ENCODE data around the gene LRRC45. TPM values are rescaled to one million over a fixed set of nuclear protein-coding genes. Genes with fewer than 3 reads are reported as not detected.

The LRRC45 gene
- total and polyA plus RNA-seq, 2 donors (not counting 1 experiment from before 2014, with no cell fraction given) = 2.3 to 9.9 TPM

DNA sequence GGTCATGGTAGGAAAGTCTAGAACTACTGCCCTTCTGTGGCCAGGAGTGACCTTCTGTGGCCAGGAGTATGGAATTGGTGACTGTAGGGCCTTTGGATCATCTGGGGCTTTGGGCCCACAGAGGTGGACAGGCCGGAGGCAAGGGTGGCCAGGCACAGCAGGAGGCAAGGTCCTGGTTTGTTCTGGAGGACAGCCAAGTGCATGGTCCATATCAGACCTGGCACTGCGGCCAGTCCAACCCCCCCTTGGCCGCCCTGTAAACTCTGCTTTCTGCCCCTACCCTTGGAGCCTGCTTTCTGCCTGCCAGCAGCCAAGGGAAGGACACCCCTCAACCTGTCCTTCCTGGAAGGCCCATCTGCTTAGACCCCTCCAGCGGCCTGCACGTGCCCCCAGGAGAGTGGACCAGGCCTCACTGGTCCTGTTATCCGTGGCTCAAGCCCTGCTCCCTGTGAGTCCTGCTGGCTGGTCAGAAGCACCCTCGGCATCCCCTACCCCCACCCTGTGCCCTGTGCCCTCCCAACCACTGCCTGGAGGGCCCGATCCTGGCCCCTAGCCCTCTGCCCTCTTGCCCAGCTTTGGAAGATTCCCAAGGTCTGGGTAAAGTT lies 16.7 kb downstream of the LRRC45 start:
- H3K9ac ChIP-seq (ENCODE audit: insufficient read depth, low read length) = no peak overlapping the region
- H3K4me3 ChIP-seq (replicated peaks in 1 of 4; ENCODE audit: control extremely low read depth in 1 of 4, insufficient read depth in 1 of 4, low read depth in 3 of 4, low read length in 4 of 4) = no peak overlapping the region
- no peak overlapping the region for H3K27ac ChIP-seq (ENCODE audit: insufficient read depth, low read length)
- no peaks in the 10 kb centered on the region for H3K36me3 ChIP-seq (ENCODE audit: control insufficient read depth, insufficient read depth, low read length)
- TF ChIP-seq, protein P1, sequence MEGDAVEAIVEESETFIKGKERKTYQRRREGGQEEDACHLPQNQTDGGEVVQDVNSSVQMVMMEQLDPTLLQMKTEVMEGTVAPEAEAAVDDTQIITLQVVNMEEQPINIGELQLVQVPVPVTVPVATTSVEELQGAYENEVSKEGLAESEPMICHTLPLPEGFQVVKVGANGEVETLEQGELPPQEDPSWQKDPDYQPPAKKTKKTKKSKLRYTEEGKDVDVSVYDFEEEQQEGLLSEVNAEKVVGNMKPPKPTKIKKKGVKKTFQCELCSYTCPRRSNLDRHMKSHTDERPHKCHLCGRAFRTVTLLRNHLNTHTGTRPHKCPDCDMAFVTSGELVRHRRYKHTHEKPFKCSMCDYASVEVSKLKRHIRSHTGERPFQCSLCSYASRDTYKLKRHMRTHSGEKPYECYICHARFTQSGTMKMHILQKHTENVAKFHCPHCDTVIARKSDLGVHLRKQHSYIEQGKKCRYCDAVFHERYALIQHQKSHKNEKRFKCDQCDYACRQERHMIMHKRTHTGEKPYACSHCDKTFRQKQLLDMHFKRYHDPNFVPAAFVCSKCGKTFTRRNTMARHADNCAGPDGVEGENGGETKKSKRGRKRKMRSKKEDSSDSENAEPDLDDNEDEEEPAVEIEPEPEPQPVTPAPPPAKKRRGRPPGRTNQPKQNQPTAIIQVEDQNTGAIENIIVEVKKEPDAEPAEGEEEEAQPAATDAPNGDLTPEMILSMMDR (conservative IDR thresholded peaks at IDR 0.05 in 1 of 2, IDR thresholded peaks at IDR 0.05 in 1 of 2; ENCODE audit: low read depth in 1 of 2, low read length in 2 of 2) = no peak
- TF ChIP-seq EZH2 (IDR thresholded peaks at IDR 0.05; ENCODE audit: low read length, missing control alignments) = no peak
- no peaks in the 10 kb centered on the region for H3K27me3 ChIP-seq (ENCODE audit: control insufficient read depth, insufficient read depth, low read length)
- no peaks in the 10 kb centered on the region for H3K9me3 ChIP-seq (ENCODE audit: control insufficient read depth, insufficient read depth, low read depth, low read length)
- peaks cover 4% of the 10 kb centered on the region for H3K4me1 ChIP-seq (ENCODE audit: control insufficient read depth, extremely low read depth, insufficient read depth, low read length)
- DNase-seq (ENCODE audit: low read depth in 2 of 2) = no peak
- no peak overlapping the region for H2AFZ ChIP-seq (ENCODE audit: low read length)
- H4K20me1 ChIP-seq (ENCODE audit: control insufficient read depth, extremely low read depth, insufficient read depth, low read length) = no peaks in the 10 kb centered on the region
- no peak overlapping the region for H3K4me2 ChIP-seq (ENCODE audit: extremely low read depth, insufficient read depth, low read length)
- H3K79me2 ChIP-seq (ENCODE audit: control insufficient read depth, insufficient read depth, low read length) = no peaks in the 10 kb centered on the region

DNA sequence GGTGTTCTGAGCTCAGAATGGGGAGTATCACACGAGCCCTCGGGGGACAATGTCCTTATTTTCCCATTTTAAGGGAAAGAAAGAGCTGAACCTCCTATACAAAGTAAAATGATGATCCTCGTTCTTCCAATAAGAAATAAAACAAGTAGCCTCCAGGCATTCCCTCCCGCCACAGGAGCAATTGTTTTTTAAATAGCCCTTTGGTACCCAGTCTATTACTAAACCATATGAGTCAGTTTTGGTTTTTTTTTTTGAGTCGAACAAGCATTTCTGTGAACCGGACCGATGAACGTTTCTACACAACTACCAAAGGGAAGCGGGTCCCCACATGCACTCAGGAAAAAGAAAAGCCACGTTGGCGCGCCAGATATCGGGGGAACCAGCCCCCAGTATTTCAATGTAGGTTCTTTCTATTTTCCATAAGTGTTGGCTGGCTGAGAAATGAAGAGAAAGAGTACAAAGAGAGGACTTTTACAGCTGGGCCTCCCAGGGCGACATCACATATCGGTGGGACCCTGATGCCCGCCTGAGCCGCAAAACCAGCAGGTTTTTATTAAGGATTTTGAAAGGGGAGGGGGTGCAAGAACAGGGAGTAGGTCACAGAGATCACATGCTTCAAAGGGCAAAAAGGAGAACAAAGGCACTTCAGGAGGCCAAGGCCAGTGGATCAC lies 18.2 kb downstream of the LRRC45 start:
- Histone ChIP-seq H3K9ac (ENCODE audit: insufficient read depth, low read length) (no peak overlapping the region), H2AFZ (ENCODE audit: low read length) (no peak overlapping the region), H3K27ac (ENCODE audit: insufficient read depth, low read length) (no peak overlapping the region), H3K4me3 (replicated peaks in 1 of 4; ENCODE audit: control extremely low read depth in 1 of 4, insufficient read depth in 1 of 4, low read depth in 3 of 4, low read length in 4 of 4) (no peak overlapping the region), H4K20me1 (ENCODE audit: control insufficient read depth, extremely low read depth, insufficient read depth, low read length) (no peaks in the 10 kb centered on the region), H3K79me2 (ENCODE audit: control insufficient read depth, insufficient read depth, low read length) (no peaks in the 10 kb centered on the region), H3K27me3 (ENCODE audit: control insufficient read depth, insufficient read depth, low read length) (no peaks in the 10 kb centered on the region), H3K4me1 (ENCODE audit: control insufficient read depth, extremely low read depth, insufficient read depth, low read length) (peaks cover 4% of the 10 kb centered on the region), H3K4me2 (ENCODE audit: extremely low read depth, insufficient read depth, low read length) (no peak overlapping the region), H3K9me3 (ENCODE audit: control insufficient read depth, insufficient read depth, low read depth, low read length) (no peaks in the 10 kb centered on the region), H3K36me3 (ENCODE audit: control insufficient read depth, insufficient read depth, low read length) (no peaks in the 10 kb centered on the region)
- DNase-seq (ENCODE audit: low read depth in 2 of 2) = peak in 1 of 2 donors; percentile 35
- TF ChIP-seq, protein P1 (conservative IDR thresholded peaks at IDR 0.05 in 1 of 2, IDR thresholded peaks at IDR 0.05 in 1 of 2; ENCODE audit: low read depth in 1 of 2, low read length in 2 of 2) = no peak
- TF ChIP-seq EZH2 (IDR thresholded peaks at IDR 0.05; ENCODE audit: low read length, missing control alignments) = no peak

DNA sequence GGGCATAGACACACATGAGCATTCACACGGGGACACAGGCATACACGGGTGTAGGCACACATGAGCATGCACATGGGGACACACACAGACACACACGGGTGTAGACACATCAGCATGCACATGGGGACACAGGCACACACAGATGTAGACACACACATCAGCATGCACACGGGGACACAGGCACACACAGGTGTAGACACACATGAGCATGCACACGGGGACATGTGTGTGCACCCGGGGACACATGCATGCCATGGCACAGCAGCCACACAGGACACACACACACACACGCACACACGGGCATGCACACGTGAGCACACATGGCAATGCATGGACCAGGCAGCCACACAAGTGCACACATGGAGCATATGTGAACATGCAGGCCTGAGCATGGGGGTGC lies 19.5 kb downstream of the LRRC45 start:
- H3K9ac ChIP-seq (ENCODE audit: insufficient read depth, low read length) = no peak overlapping the region
- H3K79me2 ChIP-seq (ENCODE audit: control insufficient read depth, insufficient read depth, low read length) = no peaks in the 10 kb centered on the region
- peaks cover 3% of the 10 kb centered on the region for H3K36me3 ChIP-seq (ENCODE audit: control insufficient read depth, insufficient read depth, low read length)
- no peak for DNase-seq (ENCODE audit: low read depth in 2 of 2)
- no peak overlapping the region for H3K27ac ChIP-seq (ENCODE audit: insufficient read depth, low read length)
- no peaks in the 10 kb centered on the region for H4K20me1 ChIP-seq (ENCODE audit: control insufficient read depth, extremely low read depth, insufficient read depth, low read length)
- H2AFZ ChIP-seq (ENCODE audit: low read length) = no peak overlapping the region
- peaks cover 2% of the 10 kb centered on the region for H3K4me1 ChIP-seq (ENCODE audit: control insufficient read depth, extremely low read depth, insufficient read depth, low read length)
- no peak overlapping the region for H3K4me2 ChIP-seq (ENCODE audit: extremely low read depth, insufficient read depth, low read length)
- no peak overlapping the region for H3K4me3 ChIP-seq (replicated peaks in 1 of 4; ENCODE audit: control extremely low read depth in 1 of 4, insufficient read depth in 1 of 4, low read depth in 3 of 4, low read length in 4 of 4)
- no peaks in the 10 kb centered on the region for H3K9me3 ChIP-seq (ENCODE audit: control insufficient read depth, insufficient read depth, low read depth, low read length)
- no peaks in the 10 kb centered on the region for H3K27me3 ChIP-seq (ENCODE audit: control insufficient read depth, insufficient read depth, low read length)
- TF ChIP-seq, protein P1 (conservative IDR thresholded peaks at IDR 0.05 in 1 of 2, IDR thresholded peaks at IDR 0.05 in 1 of 2; ENCODE audit: low read depth in 1 of 2, low read length in 2 of 2) = no peak
- TF ChIP-seq EZH2 (IDR thresholded peaks at IDR 0.05; ENCODE audit: low read length, missing control alignments) = no peak
